NCI-H2196 treated with DMSO at 0.1 percent for 48 hours (cell line): ENCODE measurements around the gene RAPGEF3.

Experiments
- DNase-seq: peaks from one replicate; lab custom pipeline; 2025; ENCODE audit not compliant: unreplicated experiment; lab: John Stamatoyannopoulos, UW

RAPGEF3 gene

DNA sequence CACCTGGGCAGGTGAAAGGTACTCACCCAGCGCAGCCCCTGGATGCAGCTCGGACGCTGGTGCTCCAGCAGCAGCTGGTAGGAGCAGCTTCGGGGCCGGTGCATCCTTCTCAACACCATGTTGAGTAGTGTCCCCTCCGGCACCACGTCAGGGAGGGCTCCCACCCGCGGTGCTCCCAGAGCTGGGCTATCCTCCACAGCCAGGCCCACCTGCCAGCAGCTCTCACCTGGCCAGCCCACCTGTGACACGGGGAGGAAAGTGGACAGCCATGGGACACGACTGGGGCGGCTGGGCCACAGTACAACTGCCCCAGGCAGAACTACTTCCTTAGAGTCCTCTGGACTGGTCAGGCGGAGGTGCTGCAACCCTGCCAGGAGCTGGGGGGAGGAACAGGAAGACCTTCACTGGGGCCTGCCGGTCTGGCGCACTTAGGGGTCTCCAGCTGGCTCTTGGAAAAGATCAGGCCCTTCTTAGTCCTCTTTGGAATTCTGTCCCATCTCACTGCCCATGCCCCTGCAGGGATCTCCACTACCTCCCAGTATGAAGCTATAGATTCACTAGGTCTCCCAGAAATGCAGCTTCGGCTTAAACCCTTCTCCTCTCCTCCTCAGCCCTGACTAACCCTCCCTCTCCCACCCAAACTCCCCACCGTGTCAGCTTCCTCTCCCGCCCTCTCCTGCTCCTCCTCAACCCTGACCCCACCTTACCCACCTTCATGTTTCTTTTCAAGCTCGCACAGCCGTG lies 668 bp downstream of the RAPGEF3 start:
- DNase-seq, result no peak

GRCh38 chr12:47757364-47757839 lies 1.3 kb downstream of the RAPGEF3 start:
- DNase-seq, result no peak

GRCh38 chr12:47755655-47756562 lies 2.8 kb downstream of the RAPGEF3 start:
- DNase-seq, result no peak

DNA sequence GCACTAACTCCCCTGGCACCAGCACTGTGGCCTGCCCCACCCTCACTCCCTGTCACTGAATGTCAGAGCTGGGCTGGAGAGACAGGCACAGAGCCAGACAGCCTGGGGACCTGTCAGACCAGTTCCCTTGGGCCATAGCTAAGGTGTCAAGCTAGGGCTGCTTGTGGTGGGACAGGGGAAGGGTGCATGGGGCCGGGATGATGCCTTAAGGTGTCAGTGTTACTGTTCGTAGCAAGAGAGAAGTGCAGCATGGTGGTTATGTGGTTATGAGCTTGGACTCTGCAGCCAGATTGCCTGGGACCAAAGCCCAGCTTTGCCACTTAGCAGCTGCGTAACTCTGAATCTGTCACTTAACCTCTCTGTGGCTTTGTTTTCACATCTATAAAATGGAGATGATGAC lies 3.8 kb downstream of the RAPGEF3 start:
- no peak for DNase-seq

- DNase-seq, result no peak
Observed at GRCh38 chr12:47754126-47754525, 4.6 kb downstream of the RAPGEF3 start.

- no peak for DNase-seq
Observed at GRCh38 chr12:47753021-47754001, 5.4 kb downstream of the RAPGEF3 start.

DNA sequence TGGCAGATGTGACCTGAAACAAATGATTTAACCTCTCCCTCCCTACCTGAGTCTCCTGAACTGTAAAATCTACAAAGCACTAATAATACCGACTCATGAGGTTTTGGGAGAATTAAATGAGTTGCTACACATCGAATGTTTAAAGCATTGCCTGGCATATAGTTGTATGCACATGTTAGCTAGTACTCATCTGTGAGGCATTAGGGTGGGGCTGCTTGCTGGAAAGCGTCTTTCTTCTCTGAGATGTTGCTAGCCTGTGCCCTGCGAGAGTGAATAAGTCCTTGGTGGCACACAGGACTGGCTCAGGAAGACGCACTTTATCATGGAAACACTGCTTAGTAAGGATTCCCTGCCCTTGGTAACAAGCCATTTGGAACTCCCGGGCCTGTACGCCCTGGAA lies 6.1 kb downstream of the RAPGEF3 start:
- no peak for DNase-seq

DNA sequence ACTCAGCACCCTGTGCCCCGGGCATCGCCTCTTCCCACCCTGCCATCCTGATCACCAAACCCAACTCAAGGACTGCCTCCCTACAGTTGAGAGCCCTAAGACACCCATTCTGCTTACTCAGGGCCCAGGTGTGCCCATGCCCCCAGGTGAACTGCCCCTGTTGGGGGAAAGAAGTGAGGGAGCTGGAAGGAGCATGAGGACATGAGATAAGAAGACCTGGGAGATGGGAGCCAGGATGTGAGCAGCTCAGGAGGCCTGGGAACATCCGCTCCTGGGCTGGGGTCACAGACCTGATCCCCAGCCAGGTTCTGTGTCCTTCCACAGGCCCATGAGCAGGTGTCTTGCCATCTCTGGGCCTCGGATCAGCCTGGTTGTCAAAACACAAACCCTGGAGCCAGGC lies 6.6 kb downstream of the RAPGEF3 start:
- DNase-seq, result no peak

GRCh38 chr12:47751561-47751960 lies 7.1 kb downstream of the RAPGEF3 start:
- no peak for DNase-seq

DNA sequence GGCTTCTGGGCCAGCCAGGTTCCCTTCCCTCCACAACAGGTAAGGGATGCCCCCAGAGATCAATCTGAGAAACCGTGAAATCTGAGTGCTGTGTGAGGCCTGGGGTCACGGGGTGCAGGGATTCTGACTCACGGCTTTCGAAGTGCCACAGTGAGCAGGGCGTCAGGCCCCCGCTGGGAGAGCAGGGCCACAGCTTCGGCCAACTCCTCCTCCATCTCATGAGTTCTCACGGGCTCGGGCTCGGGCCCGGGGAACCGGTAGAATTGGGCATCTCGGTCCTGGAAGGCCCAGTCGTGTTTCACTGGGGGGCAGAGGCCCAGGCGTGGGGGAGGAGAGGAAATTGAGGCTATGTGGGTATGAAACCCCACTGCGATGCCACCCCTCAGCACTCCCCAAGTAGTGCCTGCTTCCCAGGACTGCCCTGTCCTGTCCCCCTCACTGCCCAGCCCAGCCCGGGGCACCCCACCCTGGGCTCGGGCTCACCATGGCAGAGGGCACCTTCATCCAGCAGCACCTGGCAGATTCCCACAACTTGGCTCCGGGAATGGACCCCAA lies 7.7 kb downstream of the RAPGEF3 start:
- DNase-seq, result no peak

- no peak for DNase-seq
Observed at GRCh38 chr12:47750229-47750798, 8.4 kb downstream of the RAPGEF3 start.

DNA sequence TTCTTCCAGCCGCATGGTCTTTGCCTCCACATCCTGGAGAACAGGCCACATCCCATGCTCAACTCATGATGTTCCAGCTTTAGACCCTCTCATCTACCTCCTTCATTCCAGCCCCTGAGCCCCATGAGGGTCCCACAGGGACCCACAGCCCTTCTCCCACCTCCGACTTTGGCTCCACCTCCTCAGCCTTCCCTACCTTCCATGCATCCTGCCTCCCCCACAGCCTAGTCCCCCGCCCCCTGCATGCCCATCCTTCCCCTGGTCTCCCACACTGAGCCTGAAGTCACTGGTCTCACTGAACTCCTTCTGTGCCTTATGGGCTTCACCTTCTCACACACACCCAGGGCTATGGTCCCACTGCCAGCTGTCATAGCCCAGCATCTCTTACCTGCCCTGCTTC lies 9.8 kb downstream of the RAPGEF3 start:
- DNase-seq, result no peak

DNA sequence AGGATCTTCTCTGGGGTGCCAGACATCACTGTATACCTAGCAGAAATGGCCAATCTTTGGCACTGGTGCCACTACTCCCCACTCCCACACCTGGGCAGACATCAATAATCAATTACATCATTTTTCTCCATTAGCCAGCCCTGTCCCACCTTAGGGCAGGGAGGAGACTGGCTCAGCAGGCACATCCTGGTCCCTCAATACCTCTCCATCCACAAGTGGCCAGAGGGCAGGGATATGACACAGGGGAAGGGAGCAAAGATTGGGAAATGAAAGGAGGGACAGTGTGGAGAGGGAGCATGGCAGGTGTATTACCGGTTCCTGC lies 10.2 kb downstream of the RAPGEF3 start:
- no peak for DNase-seq

DNA sequence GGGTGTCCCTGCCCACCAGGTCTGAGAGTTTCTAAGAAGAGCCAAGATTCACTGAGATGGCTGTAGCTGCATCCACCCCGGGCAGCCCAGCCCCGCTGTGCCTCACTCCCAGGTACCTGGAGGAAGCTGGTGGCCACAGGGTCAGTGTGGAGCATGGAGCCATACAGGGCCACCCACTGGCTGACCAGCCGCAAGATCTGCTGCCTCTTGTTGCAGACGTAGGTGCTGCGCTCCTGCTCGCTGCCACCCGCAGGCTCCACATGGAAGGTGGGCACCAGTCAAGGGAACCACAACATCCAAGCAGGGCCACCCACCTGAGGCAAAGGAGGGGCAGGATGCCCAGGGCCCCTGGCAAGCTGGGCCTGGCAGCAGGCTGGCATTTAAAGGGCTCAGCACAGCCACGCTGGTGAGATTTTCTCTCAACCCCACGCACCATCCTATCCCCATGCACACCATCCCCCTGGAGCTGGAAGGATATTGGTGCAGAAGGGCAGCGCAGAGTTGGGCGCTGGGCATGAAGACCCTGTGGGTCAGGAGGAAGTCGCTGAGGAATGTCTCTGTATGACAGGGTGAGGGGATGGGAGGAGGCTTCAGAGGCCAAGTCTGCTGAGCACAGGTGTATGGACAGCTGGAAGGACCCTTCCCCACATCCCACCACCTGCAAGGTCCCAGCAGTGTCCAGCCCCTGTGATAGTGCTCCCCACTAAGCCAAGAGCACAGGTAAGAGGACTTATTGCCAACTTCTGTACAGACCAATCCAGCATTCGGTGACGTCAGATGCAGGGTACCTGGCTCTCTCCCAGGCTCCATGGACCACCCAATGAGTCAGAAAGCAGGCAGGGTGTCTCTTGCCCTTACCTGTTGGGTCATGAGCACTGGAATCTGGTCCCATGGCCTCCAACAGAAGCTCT lies 10.8 kb downstream of the RAPGEF3 start:
- DNase-seq, result no peak

DNA sequence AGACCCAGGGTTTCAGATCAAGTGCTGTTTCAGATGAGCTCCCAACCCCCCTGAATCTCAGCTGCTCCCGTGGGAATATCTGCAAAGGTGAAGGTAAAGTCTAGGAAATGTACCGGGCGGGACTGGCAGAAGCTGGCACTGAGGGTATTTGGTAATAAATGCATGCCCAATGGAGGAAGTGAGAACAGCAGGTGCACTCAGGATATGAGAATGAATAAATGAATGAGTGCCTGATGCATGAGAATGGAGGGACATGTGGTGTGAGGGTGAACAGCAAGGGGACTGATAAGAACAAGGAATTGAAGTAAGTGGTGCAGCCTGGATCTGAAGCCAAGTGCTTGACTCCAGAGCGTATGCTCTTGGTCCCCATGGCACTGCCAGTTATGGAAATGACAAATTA lies 11.6 kb downstream of the RAPGEF3 start:
- DNase-seq, result no peak

DNA sequence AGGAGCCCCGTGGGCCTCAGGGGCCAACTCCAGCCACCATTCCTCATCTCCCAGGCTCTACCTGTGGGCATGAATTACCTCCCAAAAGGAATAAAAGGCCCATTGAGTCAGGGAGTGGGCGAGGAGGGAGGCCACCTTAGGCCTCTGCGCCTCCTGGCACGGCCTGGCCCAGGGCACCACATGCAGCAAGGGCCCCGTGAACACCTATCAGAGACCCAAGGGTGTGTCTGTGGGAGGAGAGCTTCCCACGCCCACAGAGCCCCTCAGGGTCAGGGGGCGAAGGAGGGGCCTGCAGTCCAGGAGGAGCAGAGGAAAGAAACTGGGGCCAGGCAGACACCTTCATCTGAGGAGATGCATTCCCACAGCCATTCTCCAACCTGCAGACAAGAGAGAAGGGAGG lies 12.2 kb downstream of the RAPGEF3 start:
- DNase-seq, result no peak

DNA sequence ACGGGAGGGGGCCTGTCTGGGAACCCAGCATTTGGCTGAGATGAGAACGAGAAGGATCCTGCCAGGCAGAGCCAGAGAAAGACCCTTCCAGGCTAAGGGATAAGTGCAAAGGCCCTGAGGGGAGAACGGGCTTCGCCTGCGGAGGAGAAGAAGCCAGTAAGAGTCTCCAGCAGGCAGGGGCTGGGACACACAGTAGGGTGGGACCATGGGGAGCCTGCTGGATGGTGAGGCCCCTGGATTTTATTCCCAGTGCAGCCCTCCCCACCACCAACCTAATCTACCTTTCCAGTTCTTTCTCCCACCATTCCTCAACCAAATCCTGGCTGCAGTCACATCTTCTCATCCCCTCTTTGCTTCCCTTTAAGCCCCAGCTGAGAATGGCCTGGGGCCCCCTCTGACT lies 12.6 kb downstream of the RAPGEF3 start:
- DNase-seq, result no peak

DNA sequence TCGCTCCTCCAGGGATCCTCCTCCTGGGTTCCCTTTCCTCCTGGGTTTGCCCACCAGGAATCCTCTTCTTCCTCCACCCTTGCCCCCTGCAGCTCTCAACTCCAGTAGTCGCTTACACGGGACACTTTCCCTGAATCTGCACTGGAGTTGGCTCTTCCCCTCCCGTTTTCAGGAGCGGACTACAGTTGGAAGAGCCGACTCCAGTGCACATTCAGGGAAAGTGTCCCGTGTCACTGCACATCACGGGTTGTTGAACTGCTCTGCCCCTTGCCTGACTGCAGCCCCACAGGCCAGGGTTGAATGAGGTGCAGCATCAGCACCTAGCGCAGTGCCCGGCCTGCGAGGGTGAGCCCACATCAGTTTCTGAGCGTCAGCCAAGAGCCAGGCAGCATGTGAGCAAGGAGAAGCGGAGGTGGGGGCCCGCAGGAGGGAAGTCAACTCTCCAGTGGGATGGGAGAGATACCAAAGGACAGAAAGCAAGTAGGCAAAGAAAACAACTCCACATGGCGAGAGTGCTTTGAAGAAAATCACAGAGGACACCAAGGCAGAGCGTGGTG lies 13.1 kb downstream of the RAPGEF3 start:
- no peak for DNase-seq

DNA sequence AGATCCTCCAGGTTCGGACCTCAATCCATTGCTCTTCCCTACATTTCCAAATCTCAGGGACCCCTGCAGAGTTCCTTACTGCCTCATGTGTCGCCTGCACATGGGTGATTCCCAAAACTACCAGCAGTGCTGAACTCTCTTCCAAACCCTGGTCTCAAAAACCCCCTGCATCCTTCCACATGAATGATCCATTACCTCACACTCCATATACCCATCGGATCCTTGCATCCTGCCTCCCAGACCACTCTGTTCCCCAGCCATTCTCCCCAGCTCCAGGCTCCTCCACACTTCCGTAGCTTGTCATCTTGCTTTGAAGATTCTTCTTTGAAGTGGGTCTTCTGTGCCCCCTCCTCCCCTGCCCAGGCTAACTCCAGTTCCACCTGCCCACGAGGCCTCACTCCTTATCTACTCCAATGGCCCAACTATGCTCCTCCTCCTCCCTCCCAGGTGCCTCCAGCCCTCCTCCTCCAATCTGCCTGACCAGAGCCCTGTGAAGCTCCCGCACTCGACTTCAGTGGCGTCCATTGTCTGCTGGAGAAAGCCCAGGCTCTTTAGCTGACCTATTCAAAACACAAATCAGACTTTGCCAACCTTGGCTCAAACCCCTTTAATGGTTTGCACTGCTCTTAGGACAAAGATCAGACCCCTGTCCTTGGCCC lies 13.8 kb downstream of the RAPGEF3 start:
- no peak for DNase-seq
